Measurements from ENCODE around the gene GJD3.

- TF ChIP-seq POLR2AphosphoS5 (IDR thresholded peaks at IDR 0.05) (no peak), POLR2A (IDR thresholded peaks at IDR 0.05) (no peak), CTCF (IDR thresholded peaks at IDR 0.05) (no peak), EP300 (IDR thresholded peaks at IDR 0.05) (no peak)
Observed at GRCh38 chr17:40335620-40336019, 28.9 kb downstream of the GJD3 start.
